Activated CD4-positive, alpha-beta T cell treated with anti-CD3 and anti-CD28 coated beads for 36 hours (primary cell): ENCODE results near the gene EBF3. TPM values are rescaled to one million over a fixed set of nuclear protein-coding genes. Genes with fewer than 3 reads are reported as not detected.
A peak's percentile ranks its signal among the peaks of the same experiment; 100 is the strongest.

ENCODE experiments used
- ATAC-seq: fragments of 200-7000 bp; cut with Tn5 transposase; one replicate; pipeline ENCODE4 v1.10.0; 2021; ENCODE audit warnings: mild to moderate bottlenecking, moderate library complexity
- CTCF ChIA-PET: fragments of 350-600 bp; sonication (Branson Sonifier 250); formaldehyde crosslinking; loops from one replicate; lab custom pipeline; 2021; ENCODE audit warnings: antibody characterized with exemption; lab: Charles Lee
- POLR2A ChIA-PET: fragments of 350-600 bp; sonication (Branson Sonifier 250); formaldehyde crosslinking; loops from one replicate; lab custom pipeline; 2021; ENCODE audit warnings: antibody characterized with exemption, inconsistent platforms; lab: Charles Lee
- DNase-seq: peaks from one replicate; pipeline ENCODE4 v3.0.0-alpha.2; 2020
- H3K27ac Mint-ChIP-seq: one replicate; pipeline ENCODE4 v1.8.0; 2021; ENCODE audit warnings: mixed read lengths
- H3K27me3 Mint-ChIP-seq: one replicate; pipeline ENCODE4 v1.8.0; 2021; ENCODE audit warnings: mixed read lengths
- H3K36me3 Mint-ChIP-seq: one replicate; pipeline ENCODE4 v1.8.0; 2021; ENCODE audit warnings: low read depth, mixed read lengths
- H3K4me1 Mint-ChIP-seq: one replicate; pipeline ENCODE4 v1.8.0; 2021; ENCODE audit warnings: mixed read lengths
- H3K4me3 Mint-ChIP-seq: one replicate; pipeline ENCODE4 v1.8.0; 2021; ENCODE audit warnings: mild to moderate bottlenecking, moderate library complexity, mixed read lengths
- H3K9me3 Mint-ChIP-seq: one replicate; pipeline ENCODE4 v1.8.0; 2021; ENCODE audit warnings: low read depth, mixed read lengths
- intact Hi-C, 2 experiments: fragments of 100-400 bp; cut with DNase I in 1 of 2; cut with micrococcal nuclease in 1 of 2; formaldehyde crosslinking; loops; one replicate each; pipeline versions ENCODE4 v1.14.2 to v1.15.1; 2022 to 2024; cut with DNase I, micrococcal nuclease
- total RNA-seq, 2 experiments: library from RNA; stranded (reverse); gene quantifications; one replicate each; pipeline ENCODE4 v1.2.3, GENCODE V29; 2021

EBF3 gene
- total RNA-seq, 2 experiments from 2014 or later: not detected

DNA sequence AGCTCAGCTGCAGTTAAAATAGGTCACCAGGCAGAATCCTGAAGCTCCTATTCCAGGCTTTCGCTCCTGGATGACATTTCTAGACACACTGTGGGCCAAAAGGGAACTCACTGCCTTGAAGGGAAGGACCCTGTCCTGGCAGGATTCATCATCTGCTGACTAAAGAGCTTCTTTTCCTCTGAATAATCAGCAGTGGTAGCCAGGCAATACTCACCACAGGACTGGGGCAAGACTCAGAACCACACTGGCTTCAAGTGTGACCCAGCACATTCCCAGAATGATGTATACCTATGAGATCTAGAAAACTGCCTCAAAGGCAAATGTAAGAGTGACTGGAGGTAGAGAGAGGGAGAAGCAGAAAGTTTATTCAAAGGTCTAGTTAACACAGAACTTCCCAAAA is 29.5 kb upstream of the EBF3 start:
- Mint-ChIP-seq H3K9me3 (peaks cover 12% of the 10 kb centered on the region), H3K4me3 (no peak overlapping the region), H3K27ac (no peak overlapping the region), H3K4me1 (no peaks in the 10 kb centered on the region), H3K27me3 (peaks cover 38% of the 10 kb centered on the region), H3K36me3 (no peaks in the 10 kb centered on the region)
- DNase-seq (no peak), ATAC-seq (no peak)
- ChIA-PET POLR2A (no interaction called here), CTCF (interaction anchor here (0.6 kb wide), 2 partner anchors 14 to 1656 kb away, joined by 3 read pairs; no protein-coding TSS in a partner anchor)
- intact Hi-C loops: no loop called here

DNA sequence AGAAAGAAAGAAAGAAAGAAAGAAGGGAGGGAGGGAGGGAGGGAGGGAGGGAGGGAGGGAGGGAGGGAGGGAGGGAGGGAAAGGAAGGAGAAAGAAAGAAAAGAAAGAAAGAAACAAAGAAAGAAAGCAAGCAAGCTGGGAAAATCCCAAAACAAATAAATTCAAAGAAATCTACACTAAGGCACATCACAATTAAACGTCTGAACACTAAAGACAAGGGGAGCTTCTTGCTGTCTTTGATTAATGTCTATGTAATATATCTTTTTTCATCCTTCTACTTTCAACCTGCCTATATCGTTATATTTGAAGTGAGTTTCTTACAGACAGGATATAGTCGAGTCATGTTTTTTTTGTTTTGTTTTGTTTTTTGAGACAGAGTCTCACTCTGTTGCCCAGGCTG is 28.3 kb upstream of the EBF3 start:
- Mint-ChIP-seq H3K27me3 (peaks cover 38% of the 10 kb centered on the region), H3K9me3 (peaks cover 5% of the 10 kb centered on the region), H3K4me3 (no peak overlapping the region), H3K4me1 (no peaks in the 10 kb centered on the region), H3K36me3 (no peaks in the 10 kb centered on the region), H3K27ac (no peak overlapping the region)
- ATAC-seq: no peak
- intact Hi-C loops: no loop called here
- ChIA-PET POLR2A (no interaction called here), CTCF (no interaction called here)
- DNase-seq: no peak

DNA sequence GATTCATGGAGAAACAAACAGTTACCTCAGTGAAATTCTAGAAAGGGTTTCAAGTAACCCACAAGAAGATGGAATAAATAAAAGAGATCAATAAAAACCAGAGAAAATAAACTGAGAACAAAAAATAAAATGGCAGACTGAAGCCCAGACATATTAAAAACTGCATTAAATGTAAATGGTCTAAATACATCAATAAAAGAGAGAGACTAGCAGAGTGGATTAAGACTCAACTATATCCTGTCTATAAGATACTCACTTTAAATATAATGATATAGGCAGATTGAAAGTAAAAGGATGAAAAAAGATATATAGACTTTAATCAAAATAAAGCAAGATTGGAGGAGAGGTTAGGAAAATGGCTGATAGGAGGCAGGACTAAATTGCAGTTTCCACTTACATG is 18.8 kb upstream of the EBF3 start:
- DNase-seq: no peak
- H3K4me3 Mint-ChIP-seq: no peak overlapping the region
- peaks cover 41% of the 10 kb centered on the region for H3K27me3 Mint-ChIP-seq
- H3K4me1 Mint-ChIP-seq: no peaks in the 10 kb centered on the region
- ChIA-PET POLR2A (no interaction called here), CTCF (interaction anchor here (0.7 kb wide), 1 partner anchor 1516 kb away, joined by 4 read pairs; no protein-coding TSS in a partner anchor)
- peaks cover 15% of the 10 kb centered on the region for H3K9me3 Mint-ChIP-seq
- no peak overlapping the region for H3K27ac Mint-ChIP-seq
- no peak for ATAC-seq
- intact Hi-C loops: no loop called here
- H3K36me3 Mint-ChIP-seq: peaks cover 4% of the 10 kb centered on the region

DNA sequence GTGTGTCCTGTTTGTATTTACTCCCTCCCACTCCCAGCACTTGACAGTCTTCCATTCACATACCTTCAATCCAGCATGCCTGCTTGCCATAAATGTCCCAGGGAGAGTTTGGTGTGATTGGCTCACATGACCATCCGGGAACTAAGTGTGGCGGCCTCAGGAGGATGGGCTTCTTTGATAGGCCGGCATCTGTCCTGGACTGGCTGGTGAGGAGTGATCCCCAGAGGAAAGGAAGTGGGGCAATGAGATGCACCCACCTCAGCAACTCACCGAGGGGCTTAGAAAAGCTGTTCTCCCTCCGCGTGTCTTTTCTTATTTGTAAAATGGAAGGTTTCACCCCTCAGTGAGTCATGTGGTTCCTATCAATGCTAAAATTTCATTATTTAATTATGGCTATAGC is 14.9 kb upstream of the EBF3 start:
- intact Hi-C loops: no loop called here
- H3K4me3 Mint-ChIP-seq: no peak overlapping the region
- H3K4me1 Mint-ChIP-seq: no peaks in the 10 kb centered on the region
- no peak overlapping the region for H3K27ac Mint-ChIP-seq
- ATAC-seq (no peak), DNase-seq (no peak)
- ChIA-PET POLR2A (no interaction called here), CTCF (interaction anchor here (0.6 to 0.8 kb wide), 3 partner anchors 15 to 955 kb away, joined by 3 read pairs; no protein-coding TSS in a partner anchor)
- H3K9me3 Mint-ChIP-seq: peaks cover 14% of the 10 kb centered on the region
- H3K27me3 Mint-ChIP-seq: peaks cover 59% of the 10 kb centered on the region
- H3K36me3 Mint-ChIP-seq: peaks cover 4% of the 10 kb centered on the region

DNA sequence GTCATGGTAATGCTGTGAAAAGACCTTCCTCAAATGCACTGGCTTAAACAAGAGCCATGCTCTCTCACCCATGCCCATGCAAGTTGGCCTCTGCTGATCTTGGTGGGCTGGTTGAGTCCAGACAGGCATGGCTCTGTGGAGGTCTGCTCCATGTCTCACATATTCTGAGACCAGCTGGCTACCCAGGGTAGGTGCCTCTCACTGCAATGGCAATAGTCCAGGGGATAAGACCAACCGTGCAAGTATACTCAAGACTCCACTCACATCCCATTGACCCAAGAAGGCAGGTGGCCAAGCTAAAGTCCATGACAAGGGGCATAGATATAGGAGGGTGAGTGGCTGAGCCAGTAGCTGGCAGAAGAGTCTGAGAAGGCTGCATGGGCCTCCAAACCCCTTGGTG is 14.2 kb upstream of the EBF3 start:
- H3K4me3 Mint-ChIP-seq: no peak overlapping the region
- DNase-seq: no peak
- ATAC-seq: no peak
- H3K27me3 Mint-ChIP-seq: peaks cover 63% of the 10 kb centered on the region
- H3K4me1 Mint-ChIP-seq: no peaks in the 10 kb centered on the region
- intact Hi-C loops: no loop called here
- H3K27ac Mint-ChIP-seq: no peak overlapping the region
- peaks cover 11% of the 10 kb centered on the region for H3K9me3 Mint-ChIP-seq
- ChIA-PET POLR2A (no interaction called here), CTCF (interaction anchor here (0.6 to 0.8 kb wide), 2 partner anchors 170 to 954 kb away, joined by 3 read pairs; no protein-coding TSS in a partner anchor)
- H3K36me3 Mint-ChIP-seq: peaks cover 4% of the 10 kb centered on the region

DNA sequence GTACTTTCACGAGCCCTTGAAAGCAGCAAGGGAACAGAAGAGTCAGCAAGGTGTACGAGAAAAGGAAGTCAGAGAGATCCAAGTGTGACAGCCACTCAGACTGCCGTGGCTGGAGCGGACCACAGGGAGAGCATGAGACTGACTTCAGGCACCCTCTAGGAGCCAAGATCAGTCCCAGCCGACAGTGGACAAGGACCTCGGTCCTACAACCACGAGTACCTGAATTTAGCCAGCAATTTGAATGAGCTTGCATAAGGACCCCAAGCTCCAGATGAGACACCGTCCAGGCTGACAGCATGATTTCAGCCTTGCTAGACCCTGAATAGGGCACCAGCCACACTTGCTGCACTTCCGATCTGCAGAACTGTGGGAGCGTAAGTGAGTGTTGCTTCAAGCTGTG is 13.7 kb upstream of the EBF3 start:
- Mint-ChIP-seq H3K36me3 (peaks cover 1% of the 10 kb centered on the region), H3K9me3 (peaks cover 6% of the 10 kb centered on the region), H3K4me1 (no peaks in the 10 kb centered on the region), H3K27me3 (peaks cover 62% of the 10 kb centered on the region), H3K27ac (no peak overlapping the region), H3K4me3 (no peak overlapping the region)
- ATAC-seq: no peak
- CTCF ChIA-PET: no interaction called here
- POLR2A ChIA-PET: no interaction called here
- intact Hi-C loops: no loop called here
- DNase-seq: no peak

DNA sequence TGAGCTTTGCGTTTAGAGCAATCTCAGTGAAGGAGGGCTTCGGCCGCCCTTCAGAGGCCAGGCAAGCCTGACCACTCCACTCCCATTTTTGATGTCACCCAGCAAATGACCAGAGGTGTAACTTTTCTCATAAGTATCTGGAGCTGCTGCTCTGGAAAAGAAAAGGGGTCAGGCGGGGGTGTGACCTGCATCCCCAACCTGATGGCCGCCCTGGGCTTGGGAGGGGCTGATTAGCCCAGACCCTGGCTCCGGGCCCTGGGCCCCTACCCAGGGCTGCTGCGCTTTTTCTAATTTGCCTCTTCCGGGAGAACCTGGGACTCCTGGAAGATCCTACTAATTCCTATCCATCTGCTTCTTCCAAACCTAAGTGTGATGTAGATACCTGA is 9.6 kb upstream of the EBF3 start:
- no peak overlapping the region for H3K4me3 Mint-ChIP-seq
- H3K36me3 Mint-ChIP-seq: no peaks in the 10 kb centered on the region
- no peaks in the 10 kb centered on the region for H3K9me3 Mint-ChIP-seq
- intact Hi-C loops: loop anchor here in 1 of 2 experiments (5.0 kb wide), 2 partner anchors 86 to 154 kb away; no protein-coding TSS in a partner anchor
- CTCF ChIA-PET: no interaction called here
- no peak for DNase-seq
- H3K4me1 Mint-ChIP-seq: peaks cover 9% of the 10 kb centered on the region
- no peak for ATAC-seq
- H3K27ac Mint-ChIP-seq: no peak overlapping the region
- H3K27me3 Mint-ChIP-seq: peaks cover 72% of the 10 kb centered on the region
- POLR2A ChIA-PET: interaction anchor here (0.6 kb wide), 1 partner anchor 210 kb away, joined by 3 read pairs; no protein-coding TSS in a partner anchor

DNA sequence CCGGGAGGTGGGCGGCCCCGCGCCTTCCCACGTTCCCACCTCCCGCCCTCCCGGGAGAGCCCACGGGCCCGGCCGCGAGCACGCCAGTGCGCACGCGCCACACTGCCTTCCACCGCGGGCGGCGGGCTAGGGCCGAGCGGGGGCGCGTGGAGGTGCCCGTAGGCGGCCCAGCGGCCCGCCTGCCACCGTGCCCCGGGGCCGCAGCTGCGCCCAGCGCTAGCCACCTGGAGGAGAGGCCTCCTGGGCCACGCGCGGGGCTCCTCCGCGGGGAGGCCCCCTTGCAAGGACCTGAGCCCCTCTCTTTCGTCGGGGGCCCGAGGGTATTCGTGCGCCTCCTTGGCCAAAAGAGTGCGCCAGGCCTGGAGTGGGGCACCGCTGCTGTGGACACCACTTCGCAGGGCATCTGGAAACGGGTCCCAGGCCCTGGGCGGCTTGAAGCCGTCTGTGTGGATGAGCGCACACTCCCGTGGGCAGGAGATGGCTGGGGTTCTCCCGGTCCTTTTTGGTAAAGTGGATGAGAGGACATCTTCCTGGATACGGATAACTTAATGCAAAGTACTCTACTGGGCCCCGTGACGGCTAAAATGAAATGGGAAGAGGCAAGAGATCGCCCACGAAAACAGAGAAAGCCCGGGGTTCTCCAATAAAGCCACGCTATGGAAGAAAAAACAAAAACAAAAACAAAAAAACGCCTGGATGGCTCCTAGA is 9.0 kb upstream of the EBF3 start:
- ATAC-seq (no peak), DNase-seq (no peak)
- POLR2A ChIA-PET: no interaction called here
- no peak overlapping the region for H3K27ac Mint-ChIP-seq
- H3K4me1 Mint-ChIP-seq: peaks cover 9% of the 10 kb centered on the region
- no peaks in the 10 kb centered on the region for H3K9me3 Mint-ChIP-seq
- intact Hi-C loops: loop anchor here in 1 of 2 experiments (5.0 kb wide), 2 partner anchors 86 to 154 kb away; no protein-coding TSS in a partner anchor
- CTCF ChIA-PET: no interaction called here
- H3K27me3 Mint-ChIP-seq: peaks cover 70% of the 10 kb centered on the region
- no peak overlapping the region for H3K4me3 Mint-ChIP-seq
- no peaks in the 10 kb centered on the region for H3K36me3 Mint-ChIP-seq

DNA sequence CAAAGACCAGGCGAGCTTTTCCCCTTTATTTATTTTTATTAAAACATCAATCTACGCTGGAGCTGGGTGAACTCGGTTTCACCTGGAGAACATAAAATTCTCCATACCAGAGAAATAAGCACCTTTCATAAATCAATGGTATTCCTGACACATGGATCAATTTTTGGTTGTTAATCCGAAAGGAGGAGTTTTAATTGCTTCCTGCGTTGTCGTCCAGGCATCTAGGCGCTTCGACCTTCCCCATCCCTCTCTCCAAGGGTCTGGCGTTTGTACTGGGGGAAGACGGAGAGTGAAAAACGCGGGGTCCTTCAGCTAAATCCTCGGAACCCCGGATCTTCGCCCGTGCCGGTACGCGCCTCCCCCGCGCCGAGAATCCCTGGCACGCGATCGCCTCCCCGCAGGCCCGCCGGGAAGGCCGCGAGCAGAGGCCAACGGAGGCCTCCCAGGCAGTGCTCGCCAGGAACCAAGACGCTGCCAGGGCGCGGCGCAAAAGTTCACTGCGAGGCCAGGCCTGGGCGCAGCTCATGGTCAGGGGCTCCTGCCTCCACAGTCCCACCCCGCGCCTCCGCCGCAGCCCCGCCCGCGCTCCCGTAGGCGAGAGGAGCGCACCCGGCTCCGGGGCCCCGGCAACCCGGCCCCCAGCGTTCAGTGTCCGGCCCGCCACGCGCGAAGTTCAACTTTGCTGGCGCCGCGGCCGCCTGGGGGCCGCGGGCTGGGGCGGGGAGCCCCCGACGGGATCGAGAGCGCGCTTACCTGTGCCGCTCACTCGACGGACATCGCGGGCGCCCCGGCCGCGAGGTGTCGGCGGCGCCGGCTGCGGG is 8.3 kb upstream of the EBF3 start:
- CTCF ChIA-PET: interaction anchor here (1.2 to 2.1 kb wide), 2 partner anchors 16 to 208 kb away, joined by 3 to 6 read pairs; no protein-coding TSS in a partner anchor
- Mint-ChIP-seq H3K4me1 (peaks cover 9% of the 10 kb centered on the region), H3K36me3 (no peaks in the 10 kb centered on the region), H3K9me3 (no peaks in the 10 kb centered on the region), H3K27ac (no peak overlapping the region), H3K4me3 (peak overlapping the region; percentile 38), H3K27me3 (peaks cover 67% of the 10 kb centered on the region)
- POLR2A ChIA-PET: no interaction called here
- ATAC-seq: no peak
- no peak for DNase-seq
- intact Hi-C loops: loop anchor here in 1 of 2 experiments (5.0 kb wide), 2 partner anchors 85 to 155 kb away; no protein-coding TSS in a partner anchor

DNA sequence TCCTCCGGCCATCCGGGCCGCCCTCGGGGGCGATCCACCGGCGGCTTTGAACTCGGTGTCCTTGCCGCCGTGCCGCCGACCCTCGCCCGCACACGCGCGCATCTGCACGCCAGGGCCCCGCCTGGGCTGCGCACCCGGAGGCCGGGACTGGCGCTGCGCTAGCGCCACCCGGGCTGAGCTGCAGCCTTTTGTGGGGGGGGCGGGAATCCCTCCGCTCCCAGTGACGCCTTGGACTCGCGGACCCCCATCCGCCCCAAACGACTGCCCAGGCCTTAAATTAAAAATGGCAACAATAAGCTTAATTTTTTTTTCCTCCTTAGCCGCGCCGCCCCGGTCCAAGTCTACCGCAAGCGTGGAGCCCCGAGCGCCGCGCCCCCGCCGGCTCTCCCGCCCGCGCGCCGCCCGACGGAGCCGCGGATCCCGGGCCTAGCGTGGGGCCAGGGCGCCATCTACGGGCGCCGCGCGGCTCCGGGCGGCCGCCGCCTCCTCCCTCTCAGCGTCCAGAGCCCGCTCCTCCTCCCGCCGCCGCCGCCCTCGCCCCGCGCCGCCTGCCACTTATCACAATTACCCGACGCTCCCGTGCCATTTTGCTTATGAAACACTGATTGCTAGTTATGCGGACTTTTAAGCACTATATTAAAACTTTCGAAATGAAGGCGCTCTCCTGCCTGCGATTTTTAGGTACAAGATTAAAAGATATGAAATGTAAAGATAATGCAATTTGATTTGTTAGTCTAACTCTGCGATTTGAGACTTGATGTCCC is 7.5 kb upstream of the EBF3 start:
- Mint-ChIP-seq H3K4me3 (peak overlapping the region; percentile 38), H3K9me3 (no peaks in the 10 kb centered on the region), H3K27ac (no peak overlapping the region), H3K36me3 (no peaks in the 10 kb centered on the region), H3K4me1 (peaks cover 9% of the 10 kb centered on the region), H3K27me3 (peaks cover 62% of the 10 kb centered on the region)
- ChIA-PET CTCF (interaction anchor here (0.6 to 2.1 kb wide), 8 partner anchors 14 to 940 kb away, joined by 3 to 6 read pairs (median 4); no protein-coding TSS in a partner anchor), POLR2A (no interaction called here)
- ATAC-seq: peak; percentile 79
- DNase-seq: peak; percentile 78
- intact Hi-C loops: loop anchor here (1.0 to 5.0 kb wide), 13 partner anchors 9 to 1759 kb away; no protein-coding TSS in a partner anchor
